Effector CD8-positive, alpha-beta T cell (primary cell): ENCODE measurements around the gene DUOXA2.
"Not testable (repeated sequence)": the region's sequence is repeated elsewhere in the genome, so short reads cannot be mapped to it uniquely, and the experiment has no call there.

Experiments
- DNase-seq: peaks from one replicate; lab custom pipeline; 2025; lab: John Stamatoyannopoulos, UW

The DUOXA2 gene

GRCh38 chr15:45095661-45096060, 18.5 kb upstream of the DUOXA2 start:
- no peak for DNase-seq

GRCh38 chr15:45097466-45097865, 16.7 kb upstream of the DUOXA2 start:
- no peak for DNase-seq

DNA sequence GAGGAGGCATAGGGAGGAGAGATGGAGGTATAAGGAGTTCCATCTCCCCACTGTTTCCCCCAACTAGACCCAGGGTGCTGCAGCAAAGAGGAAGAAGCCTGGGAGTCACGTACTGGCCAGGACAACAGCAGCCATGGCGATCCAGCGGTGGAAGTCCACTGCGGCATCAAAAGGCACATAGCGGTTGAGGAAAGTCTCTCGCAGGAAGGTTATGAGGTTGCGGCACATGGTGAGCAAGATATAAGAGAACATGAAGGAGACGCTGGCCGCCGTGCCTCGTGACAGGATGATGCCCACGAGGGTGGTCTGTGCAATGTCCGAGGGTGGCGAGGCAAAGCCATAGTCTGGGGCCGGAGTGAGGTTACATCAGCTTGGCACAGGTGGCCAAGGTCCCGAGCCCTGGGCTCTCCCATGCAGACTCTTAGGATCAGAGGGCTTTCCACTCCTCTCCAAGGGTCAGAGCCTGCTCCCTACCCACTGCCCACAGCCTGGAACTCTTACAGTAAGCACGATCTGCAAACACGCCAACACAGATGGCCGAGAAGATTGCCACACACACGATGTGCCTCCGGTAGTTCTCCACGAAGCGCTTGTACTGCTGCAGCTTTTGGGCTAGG, 14.5 kb upstream of the DUOXA2 start:
- no peak for DNase-seq

DNA sequence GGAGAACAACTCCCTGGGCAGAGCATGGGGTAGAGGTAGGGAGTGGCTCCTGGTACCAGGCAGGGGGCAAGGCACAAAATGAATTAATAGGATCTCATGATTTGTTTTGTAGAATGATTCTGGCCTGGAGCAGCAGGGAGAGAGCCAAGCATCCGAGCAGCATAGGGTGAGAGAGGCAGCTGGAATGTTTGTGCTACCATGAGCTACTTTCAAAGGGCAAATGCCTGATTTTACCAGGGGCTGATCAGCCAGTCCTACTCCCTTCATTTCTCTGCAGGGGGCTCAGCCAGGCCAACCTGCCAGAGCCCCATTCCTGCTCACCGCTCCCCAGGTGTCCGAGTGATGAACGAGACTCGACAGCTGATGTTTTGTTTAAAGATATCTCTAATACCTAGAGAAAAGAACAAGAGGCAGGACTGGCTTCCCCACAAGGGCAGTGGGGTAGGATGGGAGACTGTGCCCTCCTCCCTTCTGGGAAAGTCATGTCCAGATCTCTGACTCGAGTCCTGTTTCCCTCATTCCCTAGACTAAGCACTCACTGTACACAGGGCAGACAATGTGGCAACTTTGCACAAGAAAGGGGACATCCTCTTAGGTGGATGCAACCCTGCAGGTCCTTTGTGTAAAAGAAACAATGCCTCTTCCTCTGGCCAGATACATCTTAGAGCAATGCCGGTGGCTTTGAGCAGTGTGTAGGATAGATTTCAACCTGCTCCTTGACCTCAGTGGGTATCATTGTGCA, 13.1 kb upstream of the DUOXA2 start:
- no peak for DNase-seq

DNA sequence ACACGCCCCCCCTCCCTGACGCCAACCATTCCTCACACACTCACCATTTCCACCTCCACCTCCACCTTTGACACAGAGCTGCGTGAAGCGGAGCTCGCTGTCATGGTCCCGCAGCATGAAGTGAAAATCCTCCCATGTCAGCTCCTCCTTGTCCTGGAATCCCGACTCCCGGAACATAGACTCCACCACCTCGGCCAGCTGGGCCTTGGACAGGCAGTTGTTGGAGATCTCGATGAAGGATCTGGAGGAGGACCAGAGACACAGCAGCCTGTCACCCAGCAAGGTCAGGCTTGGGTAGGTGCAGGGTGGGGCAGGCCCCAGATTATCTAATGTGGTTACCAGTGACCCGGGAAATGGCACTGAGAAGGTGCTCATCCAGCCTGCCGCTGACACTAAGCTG, 12.4 kb upstream of the DUOXA2 start:
- no peak for DNase-seq

- no peak for DNase-seq
Measured at GRCh38 chr15:45102226-45102625, 11.9 kb upstream of the DUOXA2 start.

GRCh38 chr15:45104170-45104569, 10.0 kb upstream of the DUOXA2 start:
- not testable (repeated sequence) for DNase-seq

DNA sequence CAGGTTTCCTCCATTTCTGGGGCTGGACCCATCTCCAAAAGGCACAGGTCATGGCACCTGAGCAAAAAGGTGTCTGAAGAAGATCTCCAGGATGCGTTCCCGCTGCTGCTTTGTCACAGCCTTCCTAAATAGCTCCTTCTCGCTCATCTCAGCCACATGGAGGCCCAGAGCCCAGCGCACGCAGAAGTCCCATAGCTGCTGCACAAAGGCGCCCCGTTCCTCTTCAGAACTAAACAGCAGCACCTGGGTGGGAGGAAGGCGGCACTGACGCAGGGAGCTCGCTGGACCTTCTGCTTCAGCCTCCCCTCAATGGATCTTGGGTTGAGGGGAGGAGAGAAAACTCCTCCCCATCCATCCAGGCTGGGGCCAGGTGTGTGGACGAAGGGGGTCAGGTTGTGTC, 8.5 kb upstream of the DUOXA2 start:
- no peak for DNase-seq

- DNase-seq, result no peak
Measured at GRCh38 chr15:45106002-45106790, 7.9 kb upstream of the DUOXA2 start.

GRCh38 chr15:45107941-45108630, 6.0 kb upstream of the DUOXA2 start:
- no peak for DNase-seq

DNA sequence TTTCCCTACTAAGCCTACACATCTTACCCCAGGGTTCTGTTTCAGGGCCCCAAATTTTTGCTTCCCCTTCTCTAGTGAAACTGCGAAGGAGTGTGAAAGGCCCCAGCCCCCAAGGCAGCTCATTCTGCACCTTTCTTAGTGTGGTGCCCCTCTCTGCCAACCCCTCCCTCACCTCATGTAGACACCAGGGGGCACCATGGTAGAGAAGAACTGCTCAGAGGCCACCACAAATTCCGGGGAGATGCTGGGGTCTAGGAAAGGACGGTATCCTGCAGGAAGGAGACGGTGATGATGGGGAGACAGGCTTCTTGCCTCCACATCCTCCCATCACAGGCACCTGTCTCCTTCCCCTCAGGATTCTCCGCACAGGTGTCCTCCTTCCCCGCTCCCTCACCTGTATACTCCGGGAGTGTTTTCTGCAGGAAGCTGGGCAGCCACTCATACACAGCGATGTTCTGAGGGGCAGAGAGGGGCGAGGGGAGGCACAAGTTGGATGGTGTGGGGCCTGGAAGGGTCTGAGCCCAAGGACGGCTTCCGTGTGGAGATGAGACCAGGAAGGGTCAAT, 3.8 kb upstream of the DUOXA2 start:
- DNase-seq, result no peak

DNA sequence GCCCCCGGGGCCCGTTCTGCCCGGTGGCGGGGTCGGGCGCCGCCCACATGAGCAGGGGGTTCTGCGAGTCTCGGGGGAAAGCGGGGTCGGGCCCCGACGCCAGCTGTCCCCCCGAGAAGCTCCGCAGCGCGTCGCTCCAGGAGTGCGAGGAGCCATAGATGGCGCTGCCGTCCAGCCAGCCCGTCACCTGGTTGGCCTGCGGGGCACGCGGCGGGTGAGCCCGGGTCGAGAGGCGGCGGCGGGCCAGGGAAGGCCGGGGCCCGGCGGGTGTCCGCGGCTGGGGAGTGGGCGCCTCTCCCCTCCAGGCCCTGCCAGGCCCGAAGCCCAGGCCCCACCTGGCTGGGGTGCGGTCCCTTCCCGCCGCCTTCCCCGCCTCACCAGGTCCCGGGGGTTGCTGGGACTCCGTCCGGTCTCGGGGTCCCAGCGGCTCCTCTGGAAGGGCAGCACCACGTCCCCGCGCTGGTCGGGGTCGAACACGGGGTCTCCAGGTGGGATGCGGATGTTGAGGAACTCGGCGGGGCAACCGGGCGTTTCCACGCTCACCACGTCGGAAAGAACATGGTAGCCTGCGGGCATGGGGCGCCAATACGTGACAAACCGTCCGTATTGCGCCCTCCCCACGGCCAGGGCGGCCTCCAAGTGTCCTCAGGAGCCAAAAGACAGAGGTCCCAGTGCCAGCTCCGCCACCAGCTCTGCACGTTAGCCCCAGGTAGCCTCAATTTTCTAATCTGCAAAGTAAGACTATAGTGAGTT, 2.6 kb upstream of the DUOXA2 start:
- no peak for DNase-seq

- DNase-seq, result no peak
Measured at GRCh38 chr15:45112143-45112590, 2.0 kb upstream of the DUOXA2 start.

- no peak for DNase-seq
Measured at GRCh38 chr15:45112591-45113379, 1.3 kb upstream of the DUOXA2 start.

DNA sequence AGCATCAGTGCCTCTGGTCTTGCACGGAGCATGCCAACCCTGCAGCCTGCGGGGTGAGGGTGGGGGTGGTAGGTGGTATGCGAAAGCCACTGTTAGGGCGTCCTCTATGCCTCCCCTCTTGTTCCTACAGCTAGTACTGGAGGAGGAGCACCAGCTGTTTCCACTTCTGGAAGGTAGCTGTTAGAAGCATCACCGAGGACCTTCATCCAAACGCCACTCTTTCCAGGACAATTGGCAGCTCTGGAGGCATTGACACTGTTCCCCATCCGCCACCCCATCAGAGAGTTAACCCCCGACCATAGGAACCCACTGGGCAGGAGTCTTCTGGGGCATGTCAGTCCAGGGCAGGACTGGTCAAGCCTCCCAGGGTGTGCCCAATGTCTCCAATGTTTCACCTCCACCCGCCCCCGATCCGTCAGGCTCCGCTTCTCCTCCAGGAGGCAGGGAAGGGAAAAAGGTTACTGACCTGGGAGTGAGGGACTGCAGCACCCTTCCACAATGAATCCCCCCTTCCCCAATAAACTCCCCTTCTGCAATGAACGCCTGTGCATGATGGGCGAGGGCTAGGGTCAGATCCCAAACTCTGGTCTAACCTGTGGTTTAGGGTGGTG, 641 bp upstream of the DUOXA2 start:
- no peak for DNase-seq

DNA sequence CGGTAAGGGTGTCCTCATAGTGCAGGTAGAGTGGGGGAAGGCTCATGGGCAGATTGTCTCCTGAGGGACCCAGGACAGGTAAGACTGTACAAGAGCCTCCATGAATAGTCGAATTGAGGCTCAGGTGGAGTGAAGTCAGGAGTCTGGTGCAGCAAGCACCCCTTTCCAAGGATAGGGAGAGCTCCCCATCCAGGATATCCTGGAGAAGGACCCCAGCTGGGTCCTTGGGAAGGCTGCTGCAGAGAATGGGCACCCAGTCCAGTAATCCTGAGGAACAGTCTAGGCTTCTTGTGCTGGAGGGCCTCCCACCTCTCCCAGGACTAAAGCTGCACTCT, 592 bp downstream of the DUOXA2 start:
- DNase-seq, result no peak

DNA sequence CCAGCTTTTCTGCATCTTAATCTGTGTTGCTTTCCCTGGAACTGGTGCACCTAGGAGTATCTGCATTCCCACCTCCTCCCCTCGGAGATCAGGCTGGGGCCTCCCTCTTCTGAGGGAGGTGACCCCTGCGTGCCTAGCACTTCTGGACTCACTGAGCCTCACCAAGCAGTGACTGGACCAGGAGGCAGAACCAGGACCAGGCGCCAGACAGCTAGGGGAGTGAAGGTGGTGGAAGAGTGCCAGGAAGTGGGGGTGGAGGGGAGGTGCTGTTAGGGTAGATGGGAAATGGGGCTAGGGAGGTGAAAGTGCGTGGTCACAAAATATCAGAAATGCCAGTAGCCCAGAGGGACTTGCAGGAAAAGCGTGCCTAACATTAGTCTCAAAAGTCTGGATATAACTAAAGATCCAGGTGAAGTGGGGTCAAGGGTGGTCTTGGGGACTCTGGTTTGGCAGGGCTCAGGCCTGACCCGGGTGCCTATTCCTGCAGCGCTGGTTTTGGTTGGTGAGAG, 1.2 kb downstream of the DUOXA2 start:
- DNase-seq, result no peak

DNA sequence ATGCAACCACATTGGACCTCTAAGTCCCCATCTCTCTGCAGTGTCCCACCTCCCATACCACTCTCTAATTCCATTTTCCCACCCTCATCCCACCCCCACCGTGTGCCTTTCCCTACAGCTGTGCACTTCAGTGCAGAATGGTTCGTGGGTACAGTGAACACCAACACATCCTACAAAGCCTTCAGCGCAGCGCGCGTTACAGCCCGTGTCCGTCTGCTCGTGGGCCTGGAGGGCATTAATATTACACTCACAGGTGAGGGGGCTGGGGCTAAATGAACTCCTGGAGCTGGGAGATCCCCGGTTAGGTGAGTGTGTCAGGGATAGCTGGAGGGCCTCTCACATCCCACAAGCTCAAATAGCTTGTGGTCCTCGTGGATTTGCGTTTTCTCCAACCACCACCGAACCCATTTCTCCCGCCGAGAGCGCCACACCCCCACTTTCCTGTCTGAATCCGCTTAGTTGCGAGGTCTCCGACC, 1.9 kb downstream of the DUOXA2 start:
- DNase-seq, result no peak

DNA sequence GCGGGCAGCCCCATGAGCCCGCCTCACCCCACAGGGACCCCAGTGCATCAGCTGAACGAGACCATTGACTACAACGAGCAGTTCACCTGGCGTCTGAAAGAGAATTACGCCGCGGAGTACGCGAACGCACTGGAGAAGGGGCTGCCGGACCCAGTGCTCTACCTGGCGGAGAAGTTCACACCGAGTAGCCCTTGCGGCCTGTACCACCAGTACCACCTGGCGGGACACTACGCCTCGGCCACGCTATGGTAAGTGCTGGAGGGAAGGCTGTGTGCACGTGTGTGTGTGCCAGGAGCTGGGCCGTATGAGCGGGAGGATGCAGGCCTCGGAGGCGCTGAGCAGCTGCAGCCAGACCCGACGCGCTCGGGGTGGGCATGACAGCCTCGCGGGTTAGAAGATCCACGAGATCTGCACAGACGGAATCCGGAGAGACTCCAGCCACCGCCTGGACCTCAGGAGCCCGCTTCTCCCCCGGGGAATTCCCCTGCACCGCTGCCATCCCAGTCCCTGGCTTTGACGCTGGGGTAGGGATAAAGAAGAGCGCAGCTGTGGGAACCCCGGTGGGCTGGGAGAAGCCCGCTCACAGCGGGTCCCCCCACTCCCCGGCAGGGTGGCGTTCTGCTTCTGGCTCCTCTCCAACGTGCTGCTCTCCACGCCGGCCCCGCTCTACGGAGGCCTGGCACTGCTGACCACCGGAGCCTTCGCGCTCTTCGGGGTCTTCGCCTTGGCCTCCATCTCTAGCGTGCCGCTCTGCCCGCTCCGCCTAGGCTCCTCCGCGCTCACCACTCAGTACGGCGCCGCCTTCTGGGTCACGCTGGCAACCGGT, 2.6 kb downstream of the DUOXA2 start:
- no peak for DNase-seq
